Posterior vena cava (tissue), 2 donors: ENCODE measurements around the gene SLC35A3. TPM values are rescaled to one million over a fixed set of nuclear protein-coding genes. Genes with fewer than 3 reads are reported as not detected.

Experiments used
- DNase-seq: peaks from one replicate; pipeline ENCODE4 v3.0.0-alpha.2; 2020; ENCODE audit warnings: low spot score
- intact Hi-C, 2 donors: fragments of 100-400 bp; cut with DNase I; formaldehyde crosslinking; loops; one replicate each; pipeline versions ENCODE4 v1.14.1 to v1.14.2; 2022 to 2023
- total RNA-seq, 2 donors: library from RNA; stranded (reverse); fragmentation: NEBNext Ultra II Directional; extraction: Animal tissue kit (Norgen Biotek cat#: 25700); gene quantifications; one replicate each; pipeline ENCODE4 v1.2.1, GENCODE V29; 2021
- donor health status: DM: yes; HTN: yes; CAD: no.
- donor health status: DM: yes; HTN: yes; CAD: no.

The SLC35A3 gene
- total RNA-seq, 2 donors from 2014 or later: 23.6 to 25.7 TPM

GRCh38 chr1:100065183-100065968 lies 95.6 kb downstream of the SLC35A3 start:
- no peak for DNase-seq
- intact Hi-C loops: no loop called here

- intact Hi-C loops: no loop called here
- DNase-seq: no peak
These were observed 96.1 kb downstream of the SLC35A3 start for GRCh38 chr1:100065969-100066227.

DNA sequence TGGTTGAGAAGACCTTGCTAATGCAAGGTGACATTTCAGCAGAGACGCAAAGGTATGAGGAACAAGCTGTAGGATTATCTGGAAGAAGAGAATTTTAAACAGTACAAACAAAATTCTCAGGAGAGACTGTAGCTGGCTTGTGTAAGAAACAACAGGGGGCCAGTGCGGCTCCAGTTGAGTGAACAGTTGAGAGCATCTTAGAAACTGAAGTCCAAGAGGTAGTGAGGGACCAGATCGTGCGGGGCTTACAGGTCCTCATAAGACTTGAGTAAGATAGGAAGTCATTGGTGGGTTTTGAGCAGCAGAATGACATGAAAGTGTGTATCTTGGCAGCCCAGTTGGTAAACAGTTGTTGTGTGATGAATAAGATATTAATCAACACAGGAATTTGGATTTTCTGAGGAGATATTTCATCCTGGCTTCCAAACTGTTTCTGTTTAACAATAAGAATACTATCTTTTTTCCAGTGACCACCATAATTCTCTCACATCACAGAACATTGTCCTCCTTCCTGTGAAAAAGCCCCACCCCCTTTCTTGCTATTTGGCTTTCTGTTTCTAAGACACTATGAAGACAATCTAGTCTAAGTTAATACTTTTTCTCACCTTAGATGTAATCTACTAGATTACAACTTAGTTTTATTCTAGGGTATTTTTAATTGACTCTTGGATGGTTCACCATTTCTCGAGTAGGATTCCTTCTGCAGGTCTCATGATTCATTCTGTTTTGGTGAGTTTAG lies 100.6 kb downstream of the SLC35A3 start:
- intact Hi-C loops: no loop called here
- no peak for DNase-seq

DNA sequence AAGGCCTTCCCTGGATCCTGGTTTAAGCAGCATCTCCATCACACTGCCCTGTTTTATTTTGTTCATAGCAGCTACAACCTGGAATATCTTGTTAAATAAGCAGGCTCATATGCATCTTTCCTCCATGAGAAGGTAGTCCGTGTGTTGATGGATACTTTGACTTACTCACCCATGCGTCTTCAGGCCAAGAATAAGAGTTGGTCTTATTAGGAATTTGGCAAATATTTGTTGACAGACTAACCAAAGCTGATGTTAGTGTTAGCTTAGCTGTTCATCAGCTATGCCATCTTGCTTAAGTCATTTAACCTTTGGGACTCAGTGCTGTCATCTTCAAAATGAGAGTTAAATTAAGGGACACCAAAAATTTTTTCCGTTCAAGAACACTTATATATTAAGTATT lies 103.7 kb downstream of the SLC35A3 start:
- intact Hi-C loops: no loop called here
- no peak for DNase-seq

DNA sequence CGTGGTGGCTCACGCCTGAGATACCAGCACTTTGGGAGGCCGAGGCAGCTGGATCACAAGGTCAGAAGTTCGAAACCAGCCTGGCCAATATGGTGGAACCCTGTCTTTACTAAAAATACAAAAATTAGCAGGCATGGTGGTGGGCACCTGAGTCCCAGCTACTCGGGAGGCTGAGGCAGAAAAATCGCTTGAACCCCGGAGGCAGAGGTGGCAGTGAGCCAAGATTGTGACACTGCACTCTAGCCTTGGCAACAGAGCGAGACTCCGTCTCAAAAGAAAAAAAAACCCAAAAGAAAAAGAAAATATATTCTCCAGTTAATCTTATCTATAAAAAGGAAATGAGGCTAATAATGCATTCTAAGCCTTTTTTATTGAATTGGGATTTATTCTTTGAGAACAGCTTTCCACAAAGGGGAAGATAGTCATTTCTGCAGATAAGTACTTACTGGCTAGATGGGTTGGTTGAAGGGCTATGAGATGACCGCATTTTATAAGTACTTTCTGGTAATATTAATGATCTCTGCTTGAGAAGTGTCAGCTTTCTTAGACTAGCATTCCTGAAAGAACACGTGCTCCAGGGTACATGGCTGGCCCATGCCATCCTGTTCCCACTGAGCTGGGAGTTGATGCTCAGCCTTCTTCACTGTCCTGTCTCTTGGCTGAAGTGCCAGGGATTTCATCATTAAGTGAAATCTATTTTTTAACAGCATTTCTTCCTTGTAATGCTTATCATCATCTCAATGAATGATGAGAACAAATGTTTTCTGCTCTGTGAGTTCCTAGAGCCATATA lies 105.0 kb downstream of the SLC35A3 start:
- no peak for DNase-seq

DNA sequence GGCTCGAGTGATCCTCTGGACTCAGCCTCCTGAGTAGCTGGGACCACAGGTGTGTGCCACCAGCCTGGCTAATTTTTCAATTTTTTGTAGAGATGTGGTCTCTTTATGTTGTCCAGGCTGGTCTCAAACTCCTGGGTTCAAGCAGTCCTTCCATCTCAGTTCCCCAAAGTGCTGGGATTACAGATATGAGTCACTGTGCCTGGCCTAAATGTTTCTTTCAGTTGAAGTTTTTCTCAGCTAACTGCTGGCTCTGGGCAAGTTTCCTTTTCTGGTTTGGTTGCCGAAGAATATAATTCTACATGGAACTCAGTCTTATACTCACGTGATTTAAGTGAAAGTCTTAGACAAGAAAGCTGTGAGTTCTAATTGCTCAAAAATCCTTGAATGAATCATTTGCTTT lies 106.0 kb downstream of the SLC35A3 start:
- intact Hi-C loops: no loop called here
- no peak for DNase-seq

More for the DNA sequence above, 105.0 kb downstream of the SLC35A3 start:
- intact Hi-C loops: no loop called here

DNA sequence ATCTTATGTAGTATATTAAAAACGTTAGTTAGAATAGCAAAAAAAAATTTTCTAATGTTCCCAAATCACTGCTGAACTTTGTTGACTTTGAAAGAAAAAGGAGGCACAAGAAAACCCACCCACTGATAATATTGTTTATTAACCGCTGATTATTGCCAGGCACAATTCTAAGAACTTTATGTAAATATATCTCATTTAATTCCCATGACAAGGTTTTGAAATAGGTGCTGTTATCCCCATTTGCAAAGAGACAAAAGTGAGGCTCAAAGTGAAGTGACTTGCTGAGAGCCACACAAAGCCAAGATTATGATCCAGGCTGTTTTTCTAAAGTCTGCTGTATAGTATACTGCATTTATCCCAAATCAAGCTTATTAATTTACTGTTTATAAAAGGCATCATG lies 106.5 kb downstream of the SLC35A3 start:
- intact Hi-C loops: no loop called here
- DNase-seq: no peak

DNA sequence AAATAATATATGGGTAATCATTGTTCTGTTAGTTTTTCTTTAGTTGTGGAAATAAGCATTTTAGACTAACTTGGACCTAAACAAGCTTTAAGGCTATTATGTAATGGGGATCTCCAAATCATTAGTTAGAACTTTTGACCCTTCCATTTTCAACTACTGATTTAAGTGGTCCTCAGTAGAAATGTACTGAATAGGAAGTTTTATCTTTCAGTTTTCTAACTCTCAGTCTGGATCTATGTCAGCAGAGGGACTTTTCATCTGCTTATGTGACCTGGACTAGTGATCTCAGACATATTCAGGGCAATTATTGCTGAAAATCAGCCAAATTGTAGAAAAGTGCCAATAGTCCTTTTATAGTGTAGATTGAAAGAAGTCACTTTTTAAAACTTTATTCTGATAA lies 106.9 kb downstream of the SLC35A3 start:
- intact Hi-C loops: no loop called here

GRCh38 chr1:100077531-100077930 lies 107.7 kb downstream of the SLC35A3 start:
- intact Hi-C loops: no loop called here
- no peak for DNase-seq

More for the DNA sequence above, 106.9 kb downstream of the SLC35A3 start:
- no peak for DNase-seq

- DNase-seq: no peak
- intact Hi-C loops: no loop called here
These were observed 110.5 kb downstream of the SLC35A3 start for GRCh38 chr1:100080331-100080730.

Other genes with a start within 250 kb of the SLC35A3 start
- gene FRRS1, start 203.4 kb upstream of the SLC35A3 start, total RNA-seq: 10 to 100 TPM in 1 of 2 donors, 1 to 10 TPM in 1; 8.0 to 17.5 TPM
- gene AGL, start 119.6 kb upstream of the SLC35A3 start, total RNA-seq: 10 to 100 TPM; 45.7 to 54.7 TPM
- 1 to 10 TPM; 2.3 to 2.9 TPM for gene SASS6, start 162.9 kb downstream of the SLC35A3 start, total RNA-seq
- gene TRMT13, start 163.2 kb downstream of the SLC35A3 start, total RNA-seq: 10 to 100 TPM; 12.6 to 17.7 TPM
- gene LRRC39, start 208.3 kb downstream of the SLC35A3 start, total RNA-seq: under 1 TPM; 0.51 to 0.71 TPM